AG09309 (cell line): ENCODE data around the gene SUPT3H.

Experiments
- DNase-seq: peaks from one replicate; pipeline ENCODE4 v3.0.0-alpha.2; 2010; ENCODE audit warnings: low read depth
- H3K4me3 ChIP-seq: 2 replicates; pipeline ENCODE4 v1.5.1; 2011; ENCODE audit warnings: mild to moderate bottlenecking, low read depth, low read length, moderate library complexity; ENCODE audit not compliant: control insufficient read depth
- CTCF ChIP-seq: IDR thresholded peaks from 2 replicates; pipeline ENCODE4 v1.5.1; 2011; ENCODE audit warnings: mild to moderate bottlenecking, low read depth, low read length, inconsistent platforms; ENCODE audit not compliant: insufficient read depth, control insufficient read depth; ENCODE audit errors: missing control alignments

The SUPT3H gene

GRCh38 chr6:44805238-44805846 is 572.4 kb downstream of the SUPT3H start:
- H3K4me3 ChIP-seq = no peak overlapping the region
- peak; percentile 51 for DNase-seq
- no peak for TF ChIP-seq CTCF

- DNase-seq = no peak
- no peak for TF ChIP-seq CTCF
These were observed 573.1 kb downstream of the SUPT3H start for GRCh38 chr6:44804546-44805159.

GRCh38 chr6:44804016-44804415 is 573.7 kb downstream of the SUPT3H start:
- no peak overlapping the region for H3K4me3 ChIP-seq
- TF ChIP-seq CTCF = no peak
- DNase-seq = no peak

More at GRCh38 chr6:44804546-44805159, 573.1 kb downstream of the SUPT3H start:
- H3K4me3 ChIP-seq = no peak overlapping the region

- no peak for DNase-seq
- no peak for TF ChIP-seq CTCF
- H3K4me3 ChIP-seq = no peak overlapping the region
These were observed 576.7 kb downstream of the SUPT3H start for GRCh38 chr6:44800784-44801592.

GRCh38 chr6:44800171-44800783 is 577.5 kb downstream of the SUPT3H start:
- H3K4me3 ChIP-seq = no peak overlapping the region
- no peak for DNase-seq

More at GRCh38 chr6:44800171-44800783, 577.5 kb downstream of the SUPT3H start:
- no peak for TF ChIP-seq CTCF
